Right kidney (tissue), 1 donor: ENCODE results near the gene RALB.
A peak's percentile ranks its signal among the peaks of the same experiment; 100 is the strongest.
"Not testable (repeated sequence)": the region's sequence is repeated elsewhere in the genome, so short reads cannot be mapped to it uniquely, and the experiment has no call there.

Experiments used
- DNase-seq: peaks from one replicate; pipeline ENCODE4 v3.0.0-alpha.2; 2016

Gene RALB

GRCh38 chr2:120239488-120240287 lies 13.0 kb upstream of the RALB start:
- no peak for DNase-seq

GRCh38 chr2:120240901-120241429 lies 11.7 kb upstream of the RALB start:
- DNase-seq: no peak

GRCh38 chr2:120241684-120242083 lies 11.0 kb upstream of the RALB start:
- DNase-seq: no peak

- DNase-seq: no peak
Observed at GRCh38 chr2:120243211-120243610, 9.4 kb upstream of the RALB start.

- DNase-seq: no peak
Observed at GRCh38 chr2:120243875-120244553, 8.6 kb upstream of the RALB start.

- DNase-seq: no peak
Observed at GRCh38 chr2:120244656-120245519, 7.8 kb upstream of the RALB start.

GRCh38 chr2:120245520-120246332 lies 6.9 kb upstream of the RALB start:
- peak; percentile 72 for DNase-seq

GRCh38 chr2:120246546-120247300 lies 5.9 kb upstream of the RALB start:
- DNase-seq: no peak

- DNase-seq: no peak
Observed at GRCh38 chr2:120247851-120248250, 4.8 kb upstream of the RALB start.

GRCh38 chr2:120250640-120251039 lies 2.0 kb upstream of the RALB start:
- DNase-seq: no peak

- DNase-seq: no peak
Observed at GRCh38 chr2:120251078-120251477, 1.6 kb upstream of the RALB start.

- DNase-seq: no peak
Observed at GRCh38 chr2:120251880-120252224, 800 bp upstream of the RALB start.

- peak; percentile 90 for DNase-seq
Observed at GRCh38 chr2:120253021-120253882, 600 bp downstream of the RALB start.

GRCh38 chr2:120254178-120254577 lies 1.5 kb downstream of the RALB start:
- DNase-seq: no peak

- DNase-seq: no peak
Observed at GRCh38 chr2:120255071-120255470, 2.4 kb downstream of the RALB start.

GRCh38 chr2:120255986-120256650 lies 3.5 kb downstream of the RALB start:
- DNase-seq: no peak

- no peak for DNase-seq
Observed at GRCh38 chr2:120256651-120257000, 4.0 kb downstream of the RALB start.

GRCh38 chr2:120257522-120257921 lies 4.9 kb downstream of the RALB start:
- no peak for DNase-seq

- DNase-seq: no peak
Observed at GRCh38 chr2:120258196-120258595, 5.5 kb downstream of the RALB start.

GRCh38 chr2:120259939-120260338 lies 7.3 kb downstream of the RALB start:
- not testable (repeated sequence) for DNase-seq
